PFSK-1 (cell line): Measurements from ENCODE around the gene DRGX.

Source experiments
- FOXP2 ChIP-seq: optimal IDR thresholded peaks from 2 replicates; pipeline ENCODE3; 2011; ENCODE audit warnings: borderline replicate concordance, control low read depth, inconsistent platforms; ENCODE audit not compliant: insufficient read depth; ENCODE audit errors: extremely low read length, extremely low read depth
- POLR2AphosphoS5 ChIP-seq: IDR thresholded peaks from 2 replicates; pipeline ENCODE4 v1.6.1; 2012; ENCODE audit warnings: low read depth, mild to moderate bottlenecking, control low read depth, low read length, moderate library complexity
- REST ChIP-seq, 2 experiments: IDR thresholded peaks; 2 replicates each; pipeline versions ENCODE4 v1.6.1 to v1.8.0; 2011 to 2012; ENCODE audit warnings: low read depth in 2 of 2, low read length in 2 of 2, control low read depth in 1 of 2, inconsistent platforms in 1 of 2, mild to moderate bottlenecking in 1 of 2, moderate library complexity in 1 of 2; ENCODE audit not compliant: insufficient read depth in 1 of 2
- SIN3A ChIP-seq: IDR thresholded peaks from 2 replicates; pipeline ENCODE4 v1.6.1; 2012; ENCODE audit warnings: mild to moderate bottlenecking, low read length, moderate library complexity, borderline replicate concordance; ENCODE audit not compliant: insufficient read depth
- TAF1 ChIP-seq: IDR thresholded peaks from 2 replicates; pipeline ENCODE4 v1.6.1; 2012; ENCODE audit warnings: low read length, control low read depth, borderline replicate concordance; ENCODE audit not compliant: insufficient read depth

DRGX gene

GRCh38 chr10:49419005-49419404 lies 23.1 kb upstream of the DRGX start:
- TF ChIP-seq POLR2AphosphoS5: no peak
- no peak for TF ChIP-seq TAF1
- no peak for TF ChIP-seq REST (IDR thresholded peaks at IDR 0.05; ENCODE audit: insufficient read depth in 1 of 2, low read depth in 2 of 2, low read length in 2 of 2)

- no peak for TF ChIP-seq SIN3A
- TF ChIP-seq POLR2AphosphoS5: no peak
- no peak for TF ChIP-seq FOXP2
- no peak for TF ChIP-seq TAF1
- TF ChIP-seq REST (IDR thresholded peaks at IDR 0.05; ENCODE audit: insufficient read depth in 1 of 2, low read depth in 2 of 2, low read length in 2 of 2): no peak
Observed at GRCh38 chr10:49418328-49418727, 22.4 kb upstream of the DRGX start.

- TF ChIP-seq REST (IDR thresholded peaks at IDR 0.05; ENCODE audit: insufficient read depth in 1 of 2, low read depth in 2 of 2, low read length in 2 of 2): no peak
- TF ChIP-seq TAF1: no peak
- TF ChIP-seq POLR2AphosphoS5: no peak
- TF ChIP-seq FOXP2: no peak
- TF ChIP-seq SIN3A: no peak
Observed at GRCh38 chr10:49418053-49418326, 22.1 kb upstream of the DRGX start.

GRCh38 chr10:49417311-49418052 lies 21.6 kb upstream of the DRGX start:
- TF ChIP-seq REST (IDR thresholded peaks at IDR 0.05; ENCODE audit: insufficient read depth in 1 of 2, low read depth in 2 of 2, low read length in 2 of 2) (no peak), POLR2AphosphoS5 (no peak), SIN3A (no peak), TAF1 (no peak), FOXP2 (no peak)

- no peak for TF ChIP-seq TAF1
- no peak for TF ChIP-seq POLR2AphosphoS5
- TF ChIP-seq SIN3A: no peak
- TF ChIP-seq FOXP2: no peak
- TF ChIP-seq REST (IDR thresholded peaks at IDR 0.05; ENCODE audit: insufficient read depth in 1 of 2, low read depth in 2 of 2, low read length in 2 of 2): no peak
Observed at GRCh38 chr10:49415846-49416245, 20.0 kb upstream of the DRGX start.
